NK-92 treated with Interleukin-12 subunit alpha and Interleukin-12 subunit beta, amount 100 ng/mL, for 24 hours (cell line): ENCODE data around the gene RIMBP2.
"Not testable (repeated sequence)": the region's sequence is repeated elsewhere in the genome, so short reads cannot be mapped to it uniquely, and the experiment has no call there.

Experiments used
- DNase-seq: peaks from one replicate; lab custom pipeline; 2025; lab: John Stamatoyannopoulos, UW

The RIMBP2 gene

GRCh38 chr12:130596241-130596640 lies 119.9 kb downstream of the RIMBP2 start:
- no peak for DNase-seq

GRCh38 chr12:130595566-130595965 lies 120.5 kb downstream of the RIMBP2 start:
- DNase-seq: no peak

DNA sequence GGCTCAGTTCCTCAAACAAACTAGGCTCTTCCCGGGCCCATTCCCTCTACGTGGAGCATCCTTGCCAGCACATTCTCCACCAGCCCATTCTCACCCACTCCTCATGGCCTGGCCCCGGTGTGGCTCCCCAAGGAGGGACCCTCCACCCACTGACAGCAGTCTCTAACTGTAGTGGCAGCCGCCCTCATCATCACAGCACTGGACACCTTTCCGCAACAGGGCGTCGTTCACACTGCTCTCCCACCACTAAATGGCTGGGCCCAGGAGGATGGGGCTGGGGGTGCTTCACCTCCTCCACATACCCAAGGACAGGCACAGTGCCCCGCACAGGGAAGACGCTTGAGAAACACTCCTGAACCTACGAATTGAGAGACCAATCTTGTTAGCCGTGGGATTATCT lies 123.0 kb downstream of the RIMBP2 start:
- DNase-seq: no peak

DNA sequence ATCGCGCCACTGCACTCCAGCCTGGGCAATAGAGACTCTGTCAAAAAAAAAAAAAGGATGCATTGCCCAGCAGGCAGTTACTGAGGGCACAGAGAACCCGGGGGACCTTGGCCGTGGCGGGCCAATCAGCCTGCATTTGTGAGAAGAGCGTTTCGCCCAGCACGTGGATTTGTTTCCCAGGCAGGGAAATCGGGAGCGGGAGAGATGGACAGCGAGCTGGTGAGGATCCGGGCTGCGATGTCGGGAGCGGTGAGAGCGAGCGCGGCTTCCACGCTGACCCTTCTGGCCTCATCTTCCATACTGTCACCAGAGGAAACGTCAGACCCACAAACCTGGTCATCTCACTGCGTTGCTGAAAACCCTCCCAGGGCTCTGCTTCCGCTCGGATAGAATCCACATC lies 123.5 kb downstream of the RIMBP2 start:
- DNase-seq: no peak

DNA sequence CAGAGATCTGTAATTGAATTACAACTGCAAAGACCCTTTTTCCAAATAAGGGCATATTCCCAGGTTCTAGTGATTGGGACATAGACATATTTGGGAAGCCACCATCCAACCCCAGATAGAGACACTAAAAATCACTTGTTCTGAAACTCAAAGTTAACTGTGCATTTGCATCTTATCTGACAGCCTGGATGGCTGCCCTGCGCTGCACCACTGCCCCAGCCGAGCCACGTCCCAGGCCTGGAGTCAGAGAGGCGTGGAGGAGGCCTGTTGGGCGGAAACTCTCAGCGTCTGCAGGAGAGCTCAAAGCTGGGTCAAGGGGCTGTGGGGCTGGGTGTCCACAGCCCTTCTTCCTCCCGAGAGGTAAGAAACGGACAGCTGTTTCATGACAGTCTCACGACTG lies 124.4 kb downstream of the RIMBP2 start:
- DNase-seq: no peak

GRCh38 chr12:130590685-130591084 lies 125.4 kb downstream of the RIMBP2 start:
- DNase-seq: no peak

GRCh38 chr12:130589540-130590317 lies 126.4 kb downstream of the RIMBP2 start:
- no peak for DNase-seq

- no peak for DNase-seq
Measured at GRCh38 chr12:130588696-130589539, 127.2 kb downstream of the RIMBP2 start.

DNA sequence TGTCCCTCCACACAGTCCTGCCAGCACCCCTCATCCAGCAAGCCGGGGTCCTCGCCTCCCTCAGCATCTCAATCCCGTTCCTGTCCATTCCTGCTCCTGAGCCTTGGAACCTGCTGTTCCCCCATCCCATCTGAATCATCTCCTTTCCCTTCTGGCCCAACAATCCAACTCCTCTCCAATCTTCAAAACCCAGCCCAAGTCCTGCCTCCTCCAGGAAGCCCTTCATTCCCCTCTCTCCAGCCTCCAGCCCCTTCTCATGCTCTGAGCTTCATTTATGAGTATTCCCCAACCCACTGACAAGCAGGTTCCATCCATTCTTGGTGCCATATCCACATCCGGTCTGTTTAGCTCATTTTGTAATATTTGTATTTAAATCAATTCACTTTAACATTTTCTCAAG lies 128.1 kb downstream of the RIMBP2 start:
- no peak for DNase-seq

GRCh38 chr12:130584475-130584874 lies 131.6 kb downstream of the RIMBP2 start:
- DNase-seq: not testable (repeated sequence)

- no peak for DNase-seq
Measured at GRCh38 chr12:130583800-130584199, 132.3 kb downstream of the RIMBP2 start.

GRCh38 chr12:130583317-130583716 lies 132.8 kb downstream of the RIMBP2 start:
- DNase-seq: no peak

GRCh38 chr12:130582286-130582685 lies 133.8 kb downstream of the RIMBP2 start:
- DNase-seq: no peak

GRCh38 chr12:130581782-130582181 lies 134.3 kb downstream of the RIMBP2 start:
- no peak for DNase-seq

DNA sequence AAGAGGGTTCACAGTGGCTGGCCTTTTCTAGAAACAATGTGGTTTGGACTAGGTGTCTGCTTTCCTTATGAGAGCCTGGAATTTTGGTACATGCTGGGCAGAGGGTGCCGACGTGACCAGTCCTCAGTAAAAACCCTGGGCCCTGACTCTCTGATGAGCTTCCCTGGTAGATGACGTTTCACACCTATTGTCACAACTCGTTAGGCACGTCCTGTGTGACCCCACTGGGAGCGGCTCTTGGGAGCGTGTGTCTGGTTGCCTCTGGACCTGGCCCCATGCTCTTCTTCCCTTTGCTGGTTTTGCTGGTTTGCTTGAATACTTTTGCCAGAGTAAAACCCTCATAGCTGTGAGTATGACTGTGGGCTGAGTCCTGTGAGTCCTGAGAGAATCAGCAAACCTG lies 136.9 kb downstream of the RIMBP2 start:
- no peak for DNase-seq

DNA sequence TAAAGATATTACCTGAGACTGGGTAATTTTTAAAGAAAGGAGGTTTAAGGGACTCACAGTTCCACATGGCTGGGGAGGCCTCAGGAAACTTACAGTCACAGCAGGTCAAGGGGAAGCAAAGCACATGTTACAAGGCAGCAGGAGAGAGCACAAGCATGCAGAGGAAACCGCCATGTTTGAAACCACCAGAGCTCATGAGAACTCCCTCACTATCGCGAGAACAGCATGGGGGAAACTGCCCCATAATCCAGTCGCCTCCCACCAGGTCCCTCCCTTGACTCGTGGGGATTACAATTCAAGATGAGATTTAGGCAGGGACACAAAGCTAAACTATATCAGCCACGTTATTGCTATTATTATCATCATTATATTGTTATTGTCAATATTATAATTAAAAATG lies 138.7 kb downstream of the RIMBP2 start:
- no peak for DNase-seq

GRCh38 chr12:130576371-130576816 lies 139.7 kb downstream of the RIMBP2 start:
- no peak for DNase-seq

GRCh38 chr12:130574402-130574801 lies 141.7 kb downstream of the RIMBP2 start:
- no peak for DNase-seq

- DNase-seq: no peak
Measured at GRCh38 chr12:130573766-130574165, 142.3 kb downstream of the RIMBP2 start.

GRCh38 chr12:130573235-130573634 lies 142.9 kb downstream of the RIMBP2 start:
- DNase-seq: no peak

DNA sequence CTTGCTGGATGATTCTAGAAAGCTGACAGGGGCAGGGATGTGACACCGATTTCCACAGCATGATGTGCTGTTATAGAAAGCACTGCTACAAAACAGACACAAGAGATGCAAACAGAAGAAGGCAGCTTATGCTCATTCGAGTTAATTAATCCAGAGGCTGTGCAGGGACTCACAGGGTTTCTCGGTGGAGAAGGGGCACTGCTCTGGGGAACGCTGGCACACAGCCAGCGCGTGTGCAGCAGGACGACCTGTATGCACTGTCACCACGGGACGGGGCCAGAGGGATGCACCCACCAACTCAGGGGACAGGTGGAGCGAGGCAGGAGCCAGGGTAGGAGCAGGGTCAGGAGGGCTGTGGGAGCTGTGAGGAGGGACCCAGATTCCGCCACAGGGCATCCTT lies 143.5 kb downstream of the RIMBP2 start:
- no peak for DNase-seq

DNA sequence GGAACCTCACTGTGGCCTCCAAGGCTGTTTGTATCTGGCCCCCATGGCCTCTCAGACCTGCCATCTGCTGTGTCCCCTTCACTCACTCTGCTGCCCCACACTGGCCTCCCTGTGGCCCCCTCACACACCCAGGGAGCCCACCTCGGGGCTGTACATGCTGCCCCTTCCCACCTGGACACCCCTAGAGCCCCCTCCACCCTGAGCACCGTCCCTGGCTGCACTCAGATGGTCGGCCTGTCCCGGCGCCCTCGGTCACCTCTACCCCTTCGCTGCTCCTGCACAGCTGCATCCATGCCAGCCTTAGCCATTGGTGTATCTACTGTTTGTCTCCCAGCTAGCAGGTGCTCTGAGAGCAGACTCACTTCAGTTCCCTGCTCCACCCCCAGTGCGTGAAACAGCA lies 144.4 kb downstream of the RIMBP2 start:
- DNase-seq: no peak

DNA sequence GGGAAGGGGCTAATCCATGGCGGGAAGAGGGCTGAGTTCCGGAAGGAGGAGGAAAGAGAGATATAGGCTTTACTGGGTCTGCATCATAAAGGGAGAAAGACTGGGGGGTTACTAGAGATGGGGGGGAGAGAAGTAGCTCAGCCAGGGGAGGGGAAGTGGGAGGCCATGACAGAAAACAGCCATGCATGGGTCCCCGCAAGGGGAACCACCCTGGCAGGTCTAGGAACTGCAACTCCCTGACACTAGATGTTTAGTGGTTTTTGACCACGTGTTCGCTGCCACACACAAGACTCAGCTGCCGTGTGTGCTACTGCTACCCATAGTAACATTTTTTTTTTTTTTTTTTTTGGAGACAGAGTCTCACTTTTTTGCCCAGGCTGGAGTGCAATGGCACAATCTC lies 145.0 kb downstream of the RIMBP2 start:
- DNase-seq: no peak
